Activated B cell treated with CpG ODN at 0.5 μM for 24 hours (primary cell): ENCODE results near the gene DNAAF6. TPM values are rescaled to one million over a fixed set of nuclear protein-coding genes. Genes with fewer than 3 reads are reported as not detected.
"Not testable (repeated sequence)": the region's sequence is repeated elsewhere in the genome, so short reads cannot be mapped to it uniquely, and the experiment has no call there.

ENCODE experiments used
- ATAC-seq: fragments of 200-7000 bp; cut with Tn5 transposase; one replicate; pipeline ENCODE4 v1.10.0; 2021; ENCODE audit warnings: low read depth, mild to moderate bottlenecking, moderate library complexity
- CTCF ChIA-PET: fragments of 350-600 bp; sonication (Branson Sonifier 250); formaldehyde crosslinking; loops from one replicate; lab custom pipeline; 2021; ENCODE audit warnings: antibody characterized with exemption; lab: Charles Lee
- POLR2A ChIA-PET: fragments of 350-600 bp; sonication (Branson Sonifier 250); formaldehyde crosslinking; loops from one replicate; lab custom pipeline; 2021; ENCODE audit warnings: antibody characterized with exemption; lab: Charles Lee
- DNase-seq: peaks from one replicate; pipeline ENCODE4 v3.0.0; 2022
- H3K27ac Mint-ChIP-seq: one replicate; pipeline ENCODE4 v1.8.0; 2020; ENCODE audit warnings: mixed read lengths
- H3K27me3 Mint-ChIP-seq: one replicate; pipeline ENCODE4 v1.8.0; 2021; ENCODE audit warnings: mixed read lengths
- H3K36me3 Mint-ChIP-seq: one replicate; pipeline ENCODE4 v1.8.0; 2021; ENCODE audit warnings: low read depth, mixed read lengths
- H3K4me1 Mint-ChIP-seq: one replicate; pipeline ENCODE4 v1.8.0; 2021; ENCODE audit warnings: mixed read lengths
- H3K4me3 Mint-ChIP-seq: one replicate; pipeline ENCODE4 v1.8.0; 2020; ENCODE audit warnings: mild to moderate bottlenecking, mixed read lengths
- H3K9me3 Mint-ChIP-seq: one replicate; pipeline ENCODE4 v1.8.0; 2020; ENCODE audit warnings: mixed read lengths
- intact Hi-C: fragments of 100-400 bp; cut with micrococcal nuclease; formaldehyde crosslinking; loops from one replicate; pipeline ENCODE4 v1.15.1; 2024
- total RNA-seq: library from RNA; stranded (reverse); gene quantifications from 2 replicates; pipeline ENCODE4 v1.2.3, GENCODE V29; 2022
- TF ChIP-seq, protein P1 (sequence below): fragments of 200-600 bp; IDR thresholded peaks from one replicate; pipeline ENCODE4 v1.8.0; 2022; ENCODE audit warnings: antibody characterized with exemption, mild to moderate bottlenecking

The DNAAF6 gene
- total RNA-seq, result not detected in 2 replicates

DNA sequence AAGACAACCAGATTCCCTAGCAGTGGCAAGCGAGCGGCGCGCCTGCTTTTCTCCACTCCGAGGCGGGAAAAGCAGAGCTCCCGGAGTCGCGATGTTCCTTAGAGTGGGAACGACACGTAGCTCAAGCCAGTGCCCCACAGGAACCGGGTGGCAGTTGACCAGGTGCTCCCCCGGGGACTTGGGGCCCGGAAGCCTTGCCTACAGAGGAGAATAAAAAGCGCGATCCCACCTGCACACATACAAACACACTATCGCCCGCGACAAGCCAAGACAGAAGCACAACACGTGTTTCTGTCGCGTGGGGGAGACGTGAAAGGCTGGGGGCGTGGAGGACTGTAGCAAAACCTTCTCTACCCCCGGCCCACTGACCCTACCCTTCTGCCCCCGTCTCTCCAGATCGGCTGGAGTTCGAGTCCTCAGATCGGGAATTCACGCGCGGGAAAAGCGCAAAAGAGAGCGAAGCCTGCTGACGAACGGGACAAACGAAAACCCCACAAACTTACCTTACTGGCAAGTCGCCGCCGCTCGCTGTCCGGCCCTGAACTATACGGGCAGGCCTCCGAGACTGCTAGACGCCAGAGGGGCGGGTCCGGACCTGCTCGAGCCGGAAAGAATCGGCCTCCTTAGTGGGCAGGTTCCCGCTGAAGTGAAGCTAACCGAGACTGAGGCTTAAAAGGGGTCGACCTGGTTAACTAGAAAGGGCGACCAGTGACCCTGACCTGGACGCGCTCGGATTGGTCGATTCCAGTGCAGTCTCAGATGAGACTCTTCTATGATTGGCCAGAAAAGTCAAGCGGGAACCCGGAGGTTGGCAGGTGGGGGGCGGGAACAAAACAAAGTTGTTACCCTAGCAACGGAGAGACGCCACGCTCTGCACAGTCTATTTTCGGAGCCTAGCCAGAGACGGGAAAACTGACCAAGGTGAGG, at the start of gene DNAAF6, which contains the start of gene NUP62CL:
Gene DNAAF6 (plus strand): TSS at position 842 of the 927 bp plus-strand sequence. CDS start 6,265 bp downstream, outside the sequence.
Gene NUP62CL (minus strand): TSS at position 664 of the 927 bp plus-strand sequence. CDS start 31,287 bp downstream, outside the sequence.
- peaks cover 8% of the 10 kb centered on the region for H3K4me1 Mint-ChIP-seq
- no peaks in the 10 kb centered on the region for H3K27me3 Mint-ChIP-seq
- ChIA-PET CTCF (no interaction called here), POLR2A (interaction anchor here (0.6 kb wide), 1 partner anchor 12 kb away, joined by 3 read pairs; no protein-coding TSS in a partner anchor)
- ATAC-seq (peak; percentile 92), DNase-seq (peak; percentile 41)
- TF ChIP-seq, protein P1, sequence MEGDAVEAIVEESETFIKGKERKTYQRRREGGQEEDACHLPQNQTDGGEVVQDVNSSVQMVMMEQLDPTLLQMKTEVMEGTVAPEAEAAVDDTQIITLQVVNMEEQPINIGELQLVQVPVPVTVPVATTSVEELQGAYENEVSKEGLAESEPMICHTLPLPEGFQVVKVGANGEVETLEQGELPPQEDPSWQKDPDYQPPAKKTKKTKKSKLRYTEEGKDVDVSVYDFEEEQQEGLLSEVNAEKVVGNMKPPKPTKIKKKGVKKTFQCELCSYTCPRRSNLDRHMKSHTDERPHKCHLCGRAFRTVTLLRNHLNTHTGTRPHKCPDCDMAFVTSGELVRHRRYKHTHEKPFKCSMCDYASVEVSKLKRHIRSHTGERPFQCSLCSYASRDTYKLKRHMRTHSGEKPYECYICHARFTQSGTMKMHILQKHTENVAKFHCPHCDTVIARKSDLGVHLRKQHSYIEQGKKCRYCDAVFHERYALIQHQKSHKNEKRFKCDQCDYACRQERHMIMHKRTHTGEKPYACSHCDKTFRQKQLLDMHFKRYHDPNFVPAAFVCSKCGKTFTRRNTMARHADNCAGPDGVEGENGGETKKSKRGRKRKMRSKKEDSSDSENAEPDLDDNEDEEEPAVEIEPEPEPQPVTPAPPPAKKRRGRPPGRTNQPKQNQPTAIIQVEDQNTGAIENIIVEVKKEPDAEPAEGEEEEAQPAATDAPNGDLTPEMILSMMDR, result no peak
- H3K36me3 Mint-ChIP-seq, result no peaks in the 10 kb centered on the region
- peak within 1 kb of the TSS; percentile 53 for H3K27ac Mint-ChIP-seq
- peak within 1 kb of the TSS; percentile 90 for H3K4me3 Mint-ChIP-seq
- intact Hi-C loops, result loop anchor here (1.0 to 5.0 kb wide), 4 partner anchors 87 to 885 kb away; partner anchors contain the start of genes ATG4A, PRPS1, PSMD10 and RADX
- no peaks in the 10 kb centered on the region for H3K9me3 Mint-ChIP-seq

DNA sequence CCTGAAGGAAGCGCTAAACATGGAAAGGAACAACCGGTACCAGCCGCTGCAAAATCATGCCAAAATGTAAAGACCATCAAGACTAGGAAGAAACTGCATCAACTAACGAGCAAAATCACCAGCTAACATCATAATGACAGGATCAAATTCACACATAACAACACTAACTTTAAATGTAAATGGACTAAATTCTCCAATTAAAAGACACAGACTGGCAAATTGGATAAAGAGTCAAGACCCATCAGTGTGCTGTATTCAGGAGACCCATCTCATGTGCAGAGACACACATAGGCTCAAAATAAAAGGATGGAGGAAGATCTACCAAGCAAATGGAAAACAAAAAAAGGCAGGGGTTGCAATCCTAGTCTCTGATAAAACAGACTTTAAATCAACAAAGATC, 48.8 kb upstream of the DNAAF6 start:
- H3K36me3 Mint-ChIP-seq, POLR2A ChIA-PET: not testable (repeated sequence)

GRCh38 chrX:107167163-107167921, 39.1 kb upstream of the DNAAF6 start:
- no peaks in the 10 kb centered on the region for H3K27me3 Mint-ChIP-seq
- no peak for ATAC-seq
- ChIA-PET CTCF (no interaction called here), POLR2A (no interaction called here)
- no peaks in the 10 kb centered on the region for H3K9me3 Mint-ChIP-seq
- intact Hi-C loops, result no loop called here
- no peak for DNase-seq
- H3K4me3 Mint-ChIP-seq, result no peak overlapping the region
- H3K4me1 Mint-ChIP-seq, result no peaks in the 10 kb centered on the region
- H3K36me3 Mint-ChIP-seq, result no peaks in the 10 kb centered on the region
- TF ChIP-seq, protein P1, result no peak
- H3K27ac Mint-ChIP-seq, result no peak overlapping the region

More for the DNA sequence above, 48.8 kb upstream of the DNAAF6 start:
- H3K4me1 Mint-ChIP-seq, H3K4me3 Mint-ChIP-seq, DNase-seq, ATAC-seq, H3K27ac Mint-ChIP-seq, H3K9me3 Mint-ChIP-seq, intact Hi-C loops, CTCF ChIA-PET, H3K27me3 Mint-ChIP-seq: not testable (repeated sequence)

DNA sequence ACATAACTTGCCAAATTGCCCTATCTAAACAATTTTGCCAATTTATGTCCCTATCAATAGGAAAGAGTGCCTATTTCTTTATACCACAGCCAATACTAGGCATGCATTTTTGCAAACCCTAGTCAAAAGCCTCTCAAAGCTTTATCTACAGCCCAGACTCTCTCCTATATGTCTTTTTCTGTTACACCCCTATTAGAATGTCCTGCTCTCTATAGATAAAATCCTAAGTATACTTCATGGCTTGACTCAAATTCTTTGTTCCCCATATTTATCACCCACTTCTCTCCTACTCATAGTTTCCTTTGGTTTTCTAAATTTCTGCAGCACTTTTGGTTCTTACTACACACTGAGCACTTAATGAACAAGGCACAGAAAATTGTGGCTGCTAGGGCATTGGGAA, 38.2 kb upstream of the DNAAF6 start:
- no peak overlapping the region for H3K4me3 Mint-ChIP-seq
- intact Hi-C loops, result no loop called here
- ChIA-PET POLR2A (no interaction called here), CTCF (no interaction called here)
- no peaks in the 10 kb centered on the region for H3K9me3 Mint-ChIP-seq
- no peaks in the 10 kb centered on the region for H3K4me1 Mint-ChIP-seq
- ATAC-seq, result no peak
- no peak overlapping the region for H3K27ac Mint-ChIP-seq
- H3K36me3 Mint-ChIP-seq, result no peaks in the 10 kb centered on the region
- TF ChIP-seq, protein P1, result no peak
- DNase-seq, result no peak
- no peaks in the 10 kb centered on the region for H3K27me3 Mint-ChIP-seq

DNA sequence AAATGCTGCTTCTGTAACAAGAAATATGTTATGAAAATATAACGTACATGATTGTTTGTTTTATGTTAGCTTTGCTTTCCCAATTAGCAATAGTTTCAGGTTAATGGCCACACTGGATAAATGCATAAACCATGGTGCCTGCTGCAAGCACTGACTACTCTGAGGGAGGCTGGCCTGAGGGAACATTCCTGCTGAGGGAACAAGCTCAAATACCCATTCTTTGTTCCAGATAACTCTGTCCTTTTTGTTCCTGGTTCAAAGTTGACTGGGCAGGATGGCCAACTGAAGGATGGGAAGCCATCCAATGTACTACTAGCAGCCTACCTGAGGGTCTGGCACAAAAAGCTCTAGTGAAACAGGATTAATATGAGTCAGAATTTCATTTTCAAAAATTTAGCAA, 37.7 kb upstream of the DNAAF6 start:
- H3K27me3 Mint-ChIP-seq, result no peaks in the 10 kb centered on the region
- no peaks in the 10 kb centered on the region for H3K36me3 Mint-ChIP-seq
- DNase-seq (no peak), ATAC-seq (no peak)
- no peaks in the 10 kb centered on the region for H3K9me3 Mint-ChIP-seq
- no peaks in the 10 kb centered on the region for H3K4me1 Mint-ChIP-seq
- no peak overlapping the region for H3K27ac Mint-ChIP-seq
- TF ChIP-seq, protein P1, result no peak
- ChIA-PET POLR2A (no interaction called here), CTCF (no interaction called here)
- intact Hi-C loops, result no loop called here
- no peak overlapping the region for H3K4me3 Mint-ChIP-seq
